IPS DF 4.7 (cell line): ENCODE results near the gene CCSER1.

Experiments used
- DNase-seq: peaks from one replicate; pipeline ENCODE4 v3.0.0-alpha.2; 2013; ENCODE audit warnings: low spot score; ENCODE audit errors: extremely low read depth

Gene CCSER1

GRCh38 chr4:90189946-90190345 lies 62.8 kb downstream of the CCSER1 start:
- DNase-seq, result no peak

DNA sequence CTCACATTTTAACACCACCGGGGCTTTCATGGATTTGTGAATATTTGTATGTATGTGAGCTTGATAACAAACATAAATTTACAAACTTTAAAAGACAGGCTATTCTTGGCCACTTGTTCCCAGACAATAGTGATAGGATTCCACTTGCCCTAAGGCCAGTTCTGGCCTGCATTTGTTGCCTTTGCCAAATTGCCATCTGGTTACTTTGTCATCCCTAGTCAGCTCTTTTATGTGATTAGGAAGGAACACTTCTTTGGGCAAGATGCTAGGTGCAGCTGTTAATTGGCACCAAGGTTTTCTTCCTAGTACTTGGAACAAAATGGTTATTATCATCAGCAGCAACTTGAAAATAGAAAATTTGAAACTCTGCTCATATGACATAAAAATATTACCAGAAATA lies 63.3 kb downstream of the CCSER1 start:
- no peak for DNase-seq

DNA sequence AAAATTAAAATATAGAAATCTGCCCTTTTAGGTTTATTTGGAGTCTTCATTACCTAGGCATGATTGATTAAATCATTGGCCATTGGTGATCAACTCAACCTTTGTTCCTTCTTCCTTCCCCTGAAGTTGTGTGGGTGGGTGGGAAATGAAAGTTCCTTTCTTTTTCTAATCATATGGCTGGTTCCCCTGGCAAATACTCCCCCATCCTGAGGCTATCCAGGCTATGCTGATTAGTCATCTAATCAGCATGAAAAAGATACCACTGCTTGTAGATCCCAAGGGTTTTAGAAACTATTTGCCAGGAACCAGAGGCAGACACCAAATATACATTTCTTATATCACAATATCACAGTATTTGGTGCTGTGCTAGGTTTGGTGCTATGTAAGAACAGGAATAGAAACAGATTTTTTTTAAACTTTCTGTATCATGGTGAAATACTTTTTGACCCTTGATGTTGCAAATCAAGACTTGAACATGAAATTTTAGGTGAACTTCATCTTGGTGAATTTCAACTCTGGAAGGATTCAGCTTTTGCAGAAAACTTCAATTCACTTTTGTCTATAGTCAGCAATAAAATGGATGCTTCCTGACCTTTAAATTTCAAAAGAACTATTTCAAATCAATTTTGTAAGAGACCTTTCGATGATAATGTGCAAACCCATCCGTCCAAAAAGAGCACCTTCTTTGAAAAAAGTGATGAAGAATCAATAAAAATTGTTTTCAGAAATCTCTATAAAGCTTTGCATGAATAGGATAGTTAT lies 71.1 kb downstream of the CCSER1 start:
- DNase-seq, result peak; percentile 51

DNA sequence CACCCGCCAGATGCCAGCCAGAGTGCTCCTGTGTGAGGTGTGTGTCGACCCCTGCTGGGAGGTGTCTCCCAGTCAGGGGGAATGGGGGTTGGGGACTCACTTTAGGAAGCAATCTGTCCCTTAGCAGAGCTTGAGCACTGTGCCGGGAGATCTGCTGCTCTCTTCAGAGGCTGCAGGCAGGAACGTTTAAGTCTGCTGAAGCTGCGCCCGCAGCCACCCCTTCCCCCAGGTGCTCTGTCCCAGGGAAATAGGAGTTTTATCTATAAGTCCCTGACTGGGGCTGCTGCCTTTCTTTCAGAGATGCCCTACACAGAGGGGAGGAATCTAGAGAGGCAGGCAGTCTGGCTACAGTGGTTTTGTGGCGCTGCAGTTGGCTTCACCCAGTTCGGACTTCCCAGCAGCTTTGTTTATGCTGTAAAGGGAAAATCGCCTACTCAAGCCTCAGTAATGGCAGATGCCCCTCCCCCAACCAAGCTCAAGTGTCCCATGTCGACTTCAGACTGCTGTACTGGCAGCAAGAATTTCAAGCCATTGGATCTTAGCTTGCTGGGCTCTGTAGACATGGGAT lies 80.8 kb downstream of the CCSER1 start:
- DNase-seq, result no peak

DNA sequence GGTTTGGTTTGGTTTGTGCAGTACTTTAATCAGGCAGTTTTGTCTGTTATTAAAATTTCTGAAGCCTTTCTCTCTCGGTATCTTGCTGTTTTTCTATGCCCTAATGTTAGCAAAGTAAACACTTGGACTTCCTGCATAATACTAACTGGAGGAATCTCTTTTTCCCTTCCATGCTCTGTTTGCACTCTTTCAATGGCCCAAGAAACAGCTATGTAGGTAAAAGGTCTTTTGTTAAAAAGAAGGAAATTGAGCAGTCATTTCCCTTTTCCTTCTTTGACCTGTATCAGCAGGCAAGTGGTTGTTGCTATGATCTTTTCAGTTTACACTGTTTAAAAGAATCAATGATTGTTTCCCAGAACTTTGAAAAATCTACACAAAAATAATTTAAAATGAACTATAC lies 82.7 kb downstream of the CCSER1 start:
- DNase-seq, result no peak

- no peak for DNase-seq
Observed at GRCh38 chr4:90211174-90211573, 84.0 kb downstream of the CCSER1 start.

DNA sequence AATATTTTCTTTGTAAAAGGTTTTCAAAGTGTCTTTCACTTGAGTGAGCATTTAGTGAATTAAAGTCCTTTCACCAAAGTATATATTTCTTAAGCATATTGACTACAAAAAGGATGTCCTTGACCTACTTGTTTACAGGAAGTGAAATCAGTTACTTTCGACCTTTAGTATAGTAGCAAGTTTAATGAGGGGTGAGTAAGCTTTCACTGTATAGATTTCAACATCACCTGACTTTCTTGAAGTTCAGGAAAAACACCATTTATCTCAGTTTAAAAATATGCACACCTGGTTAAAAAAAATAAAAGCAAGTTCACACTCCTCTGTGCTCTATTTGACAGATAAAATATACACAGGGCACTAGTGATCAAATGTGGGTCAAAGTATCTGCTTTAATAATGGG lies 88.1 kb downstream of the CCSER1 start:
- no peak for DNase-seq

DNA sequence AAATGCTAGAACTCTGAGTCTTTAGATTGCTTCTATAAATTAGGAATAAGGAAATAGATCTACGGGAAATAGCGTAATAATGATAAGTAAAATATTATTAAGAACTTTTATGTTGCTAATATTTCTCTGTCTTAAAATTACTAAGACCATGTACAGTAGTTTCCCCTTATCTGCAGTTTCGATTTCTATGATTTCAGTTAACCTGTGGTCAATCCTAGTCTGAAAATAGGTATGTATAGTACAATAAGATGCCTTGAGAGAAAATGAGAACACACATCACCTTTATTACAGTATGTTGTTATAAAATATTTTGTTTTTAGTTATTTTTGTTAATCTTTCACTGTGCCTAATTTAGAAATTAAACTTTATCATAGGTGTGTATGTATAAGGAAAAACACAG lies 92.6 kb downstream of the CCSER1 start:
- no peak for DNase-seq

DNA sequence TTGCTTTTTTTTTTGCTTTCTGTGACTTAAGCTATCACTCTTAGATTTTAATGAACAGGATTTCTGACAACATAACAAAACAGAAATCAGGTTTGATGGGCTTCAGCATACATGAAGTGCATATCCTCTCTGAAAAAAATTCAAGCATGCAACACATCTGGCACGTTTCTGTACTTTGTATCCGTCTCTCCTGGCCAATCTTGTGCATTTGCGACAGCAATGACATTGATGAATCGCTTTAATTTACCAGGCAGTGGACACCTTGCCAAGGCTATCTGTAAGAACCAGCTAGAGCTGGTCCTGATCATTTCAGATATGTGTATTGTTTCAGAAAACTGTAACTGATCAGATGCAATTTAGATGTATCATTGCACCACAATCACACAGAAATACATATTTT lies 93.3 kb downstream of the CCSER1 start:
- no peak for DNase-seq

GRCh38 chr4:90226734-90227133 lies 99.5 kb downstream of the CCSER1 start:
- DNase-seq, result no peak

- DNase-seq, result no peak
Observed at GRCh38 chr4:90227177-90227576, 100.0 kb downstream of the CCSER1 start.

- no peak for DNase-seq
Observed at GRCh38 chr4:90234916-90235547, 107.8 kb downstream of the CCSER1 start.

- no peak for DNase-seq
Observed at GRCh38 chr4:90237751-90238530, 110.7 kb downstream of the CCSER1 start.

DNA sequence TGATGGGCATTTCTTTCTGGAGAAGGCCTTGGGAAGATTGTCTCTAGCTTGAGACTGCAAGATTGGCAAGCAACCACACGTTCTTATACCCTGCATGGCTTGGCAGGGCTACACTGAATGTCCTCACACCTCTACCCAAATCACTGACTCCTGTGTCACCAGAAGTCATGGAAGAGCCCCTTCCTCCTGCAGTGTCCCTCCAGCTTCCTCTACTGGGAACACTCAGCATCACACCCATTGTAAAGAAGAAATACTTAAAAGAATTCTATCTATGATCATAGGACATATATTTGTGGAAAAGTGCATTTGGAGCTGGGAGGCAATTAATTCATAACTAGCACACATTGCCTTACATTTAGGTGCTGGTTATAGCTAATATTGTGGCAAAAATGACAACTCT lies 113.1 kb downstream of the CCSER1 start:
- DNase-seq, result no peak

DNA sequence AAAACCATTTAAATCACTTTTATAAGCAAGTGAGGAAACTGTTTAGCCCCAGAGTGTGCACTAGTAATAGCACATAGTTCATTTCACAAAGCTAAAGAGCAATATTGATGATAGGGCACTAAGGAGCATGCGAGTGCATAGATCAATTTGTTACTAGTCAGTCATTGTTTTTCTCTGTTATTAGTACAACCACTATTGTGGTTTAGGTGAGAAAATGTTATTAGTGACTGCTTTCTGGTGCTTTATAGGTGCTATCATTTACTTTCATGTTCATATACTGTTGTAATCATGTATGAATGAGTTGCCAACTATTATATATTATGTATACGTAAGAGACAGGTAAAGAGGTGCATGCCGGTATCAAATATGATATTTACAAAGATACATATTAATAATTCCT lies 113.8 kb downstream of the CCSER1 start:
- no peak for DNase-seq

DNA sequence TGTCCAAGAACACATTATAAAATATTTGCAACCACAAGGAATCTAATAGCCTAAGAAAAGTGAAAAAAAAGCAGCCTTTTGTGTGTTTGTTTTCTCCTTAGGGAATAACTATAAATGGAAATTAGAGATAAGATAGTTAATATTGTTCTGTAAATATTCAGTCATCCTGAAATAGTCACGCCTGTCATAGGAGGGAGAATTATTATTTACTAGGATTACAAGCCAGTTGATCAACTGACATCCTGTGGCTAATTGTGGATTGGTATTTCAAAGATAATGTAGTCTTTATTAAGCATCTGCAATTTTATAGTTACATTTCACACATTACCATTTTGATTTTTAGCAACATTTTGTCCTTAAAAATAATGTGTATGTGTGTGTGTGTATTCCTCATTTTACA lies 118.6 kb downstream of the CCSER1 start:
- no peak for DNase-seq

- DNase-seq, result no peak
Observed at GRCh38 chr4:90246816-90247215, 119.6 kb downstream of the CCSER1 start.

DNA sequence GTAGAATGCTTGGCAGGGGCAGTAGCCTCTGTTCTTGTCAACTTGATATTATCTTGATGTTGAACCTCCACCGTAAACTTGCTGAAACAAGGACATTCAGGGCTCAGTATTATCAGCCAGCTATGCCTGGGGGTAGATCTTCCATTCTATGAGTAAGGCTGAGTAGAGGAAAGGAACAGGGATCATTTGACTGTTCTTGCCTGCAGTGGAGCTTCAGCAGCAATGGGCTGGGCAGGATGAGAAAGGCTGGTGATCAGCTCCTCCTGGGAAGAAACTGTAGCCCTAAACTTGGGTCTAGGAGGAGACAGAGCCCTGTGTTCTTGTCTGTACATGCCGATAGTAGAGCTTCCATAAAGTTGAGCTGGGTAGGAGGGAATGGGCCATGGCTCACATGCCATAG lies 127.2 kb downstream of the CCSER1 start:
- DNase-seq, result no peak

DNA sequence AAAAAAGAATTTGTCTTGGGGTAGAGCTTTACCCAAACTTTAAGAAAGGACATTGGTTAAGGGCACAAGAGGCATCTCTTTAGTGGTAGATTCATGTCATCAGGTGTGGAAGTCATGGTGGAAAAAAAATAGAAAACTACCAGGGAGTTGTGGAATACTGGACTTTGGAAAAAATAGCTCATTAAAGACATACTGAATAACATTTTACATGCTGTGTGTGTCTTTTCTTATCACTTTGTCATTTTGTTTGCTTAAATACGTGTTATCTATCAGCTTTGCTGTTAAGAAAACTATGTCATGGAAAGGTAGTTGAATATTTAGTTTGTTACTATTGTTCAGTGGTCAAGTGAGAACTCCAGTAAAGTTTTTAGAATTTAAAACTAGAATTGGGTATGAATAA lies 147.0 kb downstream of the CCSER1 start:
- no peak for DNase-seq

- DNase-seq, result no peak
Observed at GRCh38 chr4:90280954-90281353, 153.8 kb downstream of the CCSER1 start.

DNA sequence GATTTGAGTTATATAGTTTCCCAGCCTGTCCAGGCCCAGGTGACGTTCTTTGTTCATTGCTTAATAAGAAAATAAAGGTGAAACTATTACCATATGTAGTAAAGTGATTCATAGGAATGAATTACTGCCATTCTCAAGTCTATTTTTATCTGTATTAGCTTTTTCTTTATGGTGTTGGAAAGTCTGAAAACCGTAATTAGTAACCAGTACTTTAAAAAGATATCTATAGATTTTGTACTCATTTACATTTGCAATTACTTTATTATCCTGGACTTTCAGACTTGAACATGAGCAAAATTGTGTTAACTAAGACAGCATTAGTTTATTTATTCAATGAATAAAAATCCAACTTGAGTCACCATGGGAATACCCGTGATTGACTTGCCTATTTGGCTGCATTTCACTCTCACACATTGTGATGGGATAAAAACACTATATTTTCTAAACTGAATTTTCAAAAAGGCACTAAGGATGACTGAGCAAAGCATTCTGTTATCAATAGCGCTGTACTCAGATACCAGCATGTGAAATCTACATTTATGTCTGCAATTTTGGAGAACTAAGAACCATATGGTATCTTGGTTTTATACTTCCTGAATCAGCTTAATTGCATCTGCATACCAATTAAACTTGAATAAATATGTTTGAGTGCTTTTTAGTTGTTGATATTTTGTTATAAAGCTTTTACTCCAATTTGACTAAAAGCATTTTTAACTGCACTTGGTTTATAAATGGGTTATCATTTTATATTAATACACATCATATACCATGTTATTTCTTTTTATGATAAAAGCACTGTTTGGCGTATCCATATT lies 154.6 kb downstream of the CCSER1 start:
- no peak for DNase-seq
